Ectodermal cell (in vitro differentiated cells): ENCODE results near the gene GLT8D1. TPM values are rescaled to one million over a fixed set of nuclear protein-coding genes. Genes with fewer than 3 reads are reported as not detected.

ENCODE experiments used
- H3K27ac ChIP-seq: 2 replicates; pipeline ENCODE4 v1.7.0; 2013; ENCODE audit warnings: mild to moderate bottlenecking, low read depth, low read length; ENCODE audit not compliant: insufficient read depth, poor library complexity, severe bottlenecking
- H3K27me3 ChIP-seq: 2 replicates; pipeline ENCODE4 v1.7.0; 2013; ENCODE audit warnings: mild to moderate bottlenecking, low read length; ENCODE audit not compliant: insufficient read depth, control insufficient read depth, poor library complexity, severe bottlenecking
- H3K36me3 ChIP-seq: one replicate; pipeline ENCODE4 v1.7.0; 2013; ENCODE audit warnings: low read length; ENCODE audit not compliant: control insufficient read depth, insufficient read depth
- H3K4me1 ChIP-seq: one replicate; pipeline ENCODE4 v1.7.0; 2013; ENCODE audit warnings: low read length; ENCODE audit not compliant: control insufficient read depth, insufficient read depth
- H3K4me3 ChIP-seq: 2 replicates; pipeline ENCODE4 v1.7.0; 2013; ENCODE audit warnings: low read depth, low read length, control low read depth; ENCODE audit not compliant: insufficient read depth
- H3K9me3 ChIP-seq: 2 replicates; pipeline ENCODE4 v1.7.0; 2013; ENCODE audit warnings: mild to moderate bottlenecking, low read length, moderate library complexity; ENCODE audit not compliant: control insufficient read depth
- WGBS, 2 experiments: methylation state at CpG; one replicate each; pipeline ENCODE4 v1.1.7; 2013; ENCODE audit warnings: missing lambda C conversion rate in 2 of 2; 5-methylcytosine and 5-hydroxymethylcytosine counted together
- polyA plus RNA-seq, 4 experiments: library from polyadenylated mRNA; stranded (reverse); fragments of 50-300 nt; gene quantifications; one replicate each; pipeline ENCODE4 v1.2.3, GENCODE V29; 2013

Gene GLT8D1
- 77.0 TPM for polyA plus RNA-seq (2013, experiment 1 of 4)
- polyA plus RNA-seq (2013, experiment 2 of 4): 75.9 TPM
- polyA plus RNA-seq (2013, experiment 3 of 4): 75.2 TPM
- 83.2 TPM for polyA plus RNA-seq (2013, experiment 4 of 4)

GRCh38 chr3:52705688-52706686 lies at the start of gene GLT8D1, which contains the start of gene SPCS1:
TSS of gene GLT8D1 (minus strand) at chr3:52705791. CDS start at chr3:52700460, 5,331 bp downstream.
TSS of gene SPCS1 (plus strand) at chr3:52706106. CDS start at chr3:52706247, 141 bp downstream.
- Histone ChIP-seq H3K4me3 (peak within 1 kb of the TSS; percentile 90), H3K4me1 (peaks cover 13% of the 10 kb centered on the region), H3K36me3 (peaks cover 3% of the 10 kb centered on the region), H3K27ac (peak within 1 kb of the TSS; percentile 59), H3K9me3 (no peaks in the 10 kb centered on the region), H3K27me3 (no peaks in the 10 kb centered on the region)
- 0% methylated on average over 94 of the region's 94 CpGs for WGBS, 2 experiments

GRCh38 chr3:52754373-52754772 lies 48.8 kb upstream of the GLT8D1 start:
- Histone ChIP-seq H3K4me1 (no peaks in the 10 kb centered on the region), H3K9me3 (no peaks in the 10 kb centered on the region), H3K4me3 (no peak overlapping the region), H3K36me3 (peaks cover 39% of the 10 kb centered on the region), H3K27me3 (no peaks in the 10 kb centered on the region), H3K27ac (no peak overlapping the region)
- WGBS, 2 experiments: 96 to 98% methylated on average over 4 of the region's 4 CpGs

GRCh38 chr3:52752045-52752660 lies 46.6 kb upstream of the GLT8D1 start:
- 94 to 98% methylated on average over 3 of the region's 3 CpGs for WGBS, 2 experiments
- Histone ChIP-seq H3K4me3 (no peak overlapping the region), H3K4me1 (no peaks in the 10 kb centered on the region), H3K27me3 (no peaks in the 10 kb centered on the region), H3K36me3 (peaks cover 44% of the 10 kb centered on the region), H3K27ac (no peak overlapping the region), H3K9me3 (no peaks in the 10 kb centered on the region)

GRCh38 chr3:52743721-52744120 lies 38.1 kb upstream of the GLT8D1 start:
- Histone ChIP-seq H3K9me3 (no peaks in the 10 kb centered on the region), H3K27me3 (no peaks in the 10 kb centered on the region), H3K36me3 (peaks cover 49% of the 10 kb centered on the region), H3K27ac (no peak overlapping the region), H3K4me1 (no peaks in the 10 kb centered on the region), H3K4me3 (no peak overlapping the region)
- WGBS, 2 experiments: 93 to 96% methylated on average over 2 of the region's 2 CpGs

DNA sequence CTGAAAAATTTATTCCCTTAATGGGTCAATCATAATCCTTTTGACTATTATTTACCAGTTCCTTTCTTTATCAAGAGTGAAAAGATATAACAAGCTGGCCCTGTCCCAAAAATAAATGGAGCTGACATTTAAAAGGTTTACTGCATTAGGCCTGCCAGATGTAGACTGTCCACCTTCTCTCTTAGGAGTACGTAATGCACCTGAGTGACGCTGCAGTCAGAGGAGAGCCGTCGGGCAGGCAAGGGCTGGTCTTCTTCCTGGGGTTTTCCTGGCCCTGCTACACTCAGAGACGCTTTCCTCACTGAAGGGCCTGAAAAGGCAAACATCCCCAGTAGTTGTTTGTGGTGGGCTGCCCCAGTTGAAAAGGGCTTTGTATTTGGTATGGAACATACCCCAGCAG lies 37.6 kb upstream of the GLT8D1 start:
- WGBS, 2 experiments: 93 to 96% methylated on average over 5 of the region's 5 CpGs
- H3K27me3 ChIP-seq: no peaks in the 10 kb centered on the region
- H3K27ac ChIP-seq: no peak overlapping the region
- H3K4me3 ChIP-seq: no peak overlapping the region
- H3K9me3 ChIP-seq: no peaks in the 10 kb centered on the region
- H3K4me1 ChIP-seq: no peaks in the 10 kb centered on the region
- H3K36me3 ChIP-seq: peaks cover 46% of the 10 kb centered on the region

GRCh38 chr3:52742418-52743041 lies 36.9 kb upstream of the GLT8D1 start:
- Histone ChIP-seq H3K27ac (no peak overlapping the region), H3K36me3 (peaks cover 44% of the 10 kb centered on the region), H3K4me3 (no peak overlapping the region), H3K9me3 (no peaks in the 10 kb centered on the region), H3K27me3 (no peaks in the 10 kb centered on the region), H3K4me1 (no peaks in the 10 kb centered on the region)
- WGBS, 2 experiments: 93 to 97% methylated on average over 3 of the region's 3 CpGs

- Histone ChIP-seq H3K27ac (no peak overlapping the region), H3K4me3 (no peak overlapping the region), H3K36me3 (peaks cover 36% of the 10 kb centered on the region), H3K4me1 (no peaks in the 10 kb centered on the region), H3K9me3 (no peaks in the 10 kb centered on the region), H3K27me3 (no peaks in the 10 kb centered on the region)
- 94 to 97% methylated on average over 1 of the region's 1 CpG for WGBS, 2 experiments
Observed at GRCh38 chr3:52739730-52740129, 34.1 kb upstream of the GLT8D1 start.

DNA sequence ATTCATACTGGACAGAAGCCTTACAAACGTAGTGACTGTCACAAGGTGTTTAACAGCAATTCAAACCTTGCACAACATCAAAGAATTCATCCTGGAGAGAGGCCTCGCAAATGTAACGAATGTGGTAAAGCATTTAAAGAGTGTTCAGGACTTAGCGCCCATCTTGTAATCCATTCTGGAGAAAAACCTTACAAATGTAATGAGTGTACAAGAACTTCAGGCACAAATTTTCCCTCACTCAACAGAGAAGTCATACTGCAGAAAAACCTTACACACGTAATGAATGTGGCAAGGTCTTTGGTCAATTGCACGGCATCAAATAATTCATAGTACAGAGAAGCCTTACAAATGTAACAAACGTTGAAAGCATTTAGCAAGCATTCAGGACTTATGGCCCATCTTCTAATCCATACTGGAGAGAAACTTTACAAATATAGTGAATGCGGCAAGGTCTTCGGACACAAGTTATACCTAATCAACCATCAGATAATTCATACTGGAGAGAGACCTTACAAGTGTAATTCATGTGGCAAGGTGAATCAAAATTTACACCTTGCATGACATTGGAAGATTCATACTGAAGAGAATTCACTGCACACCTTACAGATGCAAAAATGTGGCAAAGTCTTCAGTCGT lies 27.8 kb upstream of the GLT8D1 start:
- H3K36me3 ChIP-seq: peaks cover 29% of the 10 kb centered on the region
- no peaks in the 10 kb centered on the region for H3K4me1 ChIP-seq
- H3K9me3 ChIP-seq: no peaks in the 10 kb centered on the region
- no peak overlapping the region for H3K27ac ChIP-seq
- H3K27me3 ChIP-seq: no peaks in the 10 kb centered on the region
- WGBS, 2 experiments: 87 to 89% methylated on average over 10 of the region's 10 CpGs
- H3K4me3 ChIP-seq: no peak overlapping the region

DNA sequence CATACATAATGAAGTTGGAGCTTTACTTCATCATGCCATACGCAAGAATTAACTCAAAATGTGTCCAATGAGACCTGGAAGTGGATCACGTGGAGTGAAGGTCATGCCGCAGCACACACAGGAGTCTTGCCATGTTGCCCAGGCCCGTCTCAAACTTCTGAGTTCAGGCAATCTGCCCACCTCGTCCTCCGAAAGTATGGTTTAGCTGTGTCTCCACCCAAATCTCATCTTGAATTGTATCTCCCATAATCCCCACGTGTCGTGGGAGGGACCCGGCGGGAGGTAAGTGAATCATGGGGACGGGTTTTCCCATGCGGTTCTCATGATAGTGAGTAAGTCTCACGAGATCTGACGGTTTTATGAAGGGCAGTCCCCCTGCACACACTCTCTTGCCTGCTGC lies 26.0 kb upstream of the GLT8D1 start:
- Histone ChIP-seq H3K9me3 (no peaks in the 10 kb centered on the region), H3K4me3 (no peak overlapping the region), H3K4me1 (no peaks in the 10 kb centered on the region), H3K27ac (no peak overlapping the region), H3K36me3 (peaks cover 35% of the 10 kb centered on the region), H3K27me3 (no peaks in the 10 kb centered on the region)
- WGBS, 2 experiments: 88 to 92% methylated on average over 14 of the region's 14 CpGs
